ENCODE measurements around the gene DMD. TPM values are rescaled to one million over a fixed set of nuclear protein-coding genes. Genes with fewer than 3 reads are reported as not detected.

The DMD gene
- total and polyA plus RNA-seq, 2 donors from 2014 or later = 4.2 to 17.9 TPM

GRCh38 chrX:31808357-31808756, 1403.0 kb downstream of the DMD start:
- no peak overlapping the region for H3K27ac ChIP-seq (ENCODE audit: low read depth in 2 of 2, low read length in 2 of 2)
- no peak for FAIRE-seq

GRCh38 chrX:31807165-31807564, 1404.2 kb downstream of the DMD start:
- DNase-seq (no peak), FAIRE-seq (no peak)
- no peak overlapping the region for H3K27ac ChIP-seq (ENCODE audit: low read depth in 2 of 2, low read length in 2 of 2)
- H3K9me3 ChIP-seq (ENCODE audit: control insufficient read depth in 2 of 3, insufficient read depth in 1 of 3, low read length in 3 of 3) = no peaks in the 10 kb centered on the region
- no peaks in the 10 kb centered on the region for H3K4me1 ChIP-seq (ENCODE audit: control insufficient read depth in 2 of 3, insufficient read depth in 2 of 3, low read depth in 1 of 3, low read length in 3 of 3)
- intact Hi-C loops (cut with DNase I) = no loop called here
- H3K36me3 ChIP-seq (ENCODE audit: control insufficient read depth in 2 of 3, insufficient read depth in 3 of 3, low read length in 3 of 3) = no peaks in the 10 kb centered on the region
- H3K27me3 ChIP-seq (ENCODE audit: control insufficient read depth, insufficient read depth, low read length) = no peaks in the 10 kb centered on the region
- H3K4me3 ChIP-seq (ENCODE audit: low read length in 3 of 3) = no peak overlapping the region
- no peak for TF ChIP-seq CTCF (IDR thresholded peaks at IDR 0.05; ENCODE audit: borderline replicate concordance, extremely low read depth, insufficient read depth)
- no peak overlapping the region for H3K9ac ChIP-seq (ENCODE audit: low read length in 3 of 3)

More at GRCh38 chrX:31808357-31808756, 1403.0 kb downstream of the DMD start:
- no peaks in the 10 kb centered on the region for H3K4me1 ChIP-seq (ENCODE audit: control insufficient read depth in 2 of 3, insufficient read depth in 2 of 3, low read depth in 1 of 3, low read length in 3 of 3)
- no peaks in the 10 kb centered on the region for H3K27me3 ChIP-seq (ENCODE audit: control insufficient read depth, insufficient read depth, low read length)
- H3K9me3 ChIP-seq (ENCODE audit: control insufficient read depth in 2 of 3, insufficient read depth in 1 of 3, low read length in 3 of 3) = no peaks in the 10 kb centered on the region
- intact Hi-C loops (cut with DNase I) = no loop called here
- no peak for DNase-seq
- no peaks in the 10 kb centered on the region for H3K36me3 ChIP-seq (ENCODE audit: control insufficient read depth in 2 of 3, insufficient read depth in 3 of 3, low read length in 3 of 3)
- TF ChIP-seq CTCF (IDR thresholded peaks at IDR 0.05; ENCODE audit: borderline replicate concordance, extremely low read depth, insufficient read depth) = no peak
- no peak overlapping the region for H3K4me3 ChIP-seq (ENCODE audit: low read length in 3 of 3)
- H3K9ac ChIP-seq (ENCODE audit: low read length in 3 of 3) = no peak overlapping the region

GRCh38 chrX:31805781-31806180, 1405.6 kb downstream of the DMD start:
- H3K9ac ChIP-seq (ENCODE audit: low read length in 3 of 3) = no peak overlapping the region
- no peak for FAIRE-seq
- no peak for TF ChIP-seq CTCF (IDR thresholded peaks at IDR 0.05; ENCODE audit: borderline replicate concordance, extremely low read depth, insufficient read depth)

GRCh38 chrX:31800219-31800618, 1411.1 kb downstream of the DMD start:
- no peak for TF ChIP-seq CTCF (IDR thresholded peaks at IDR 0.05; ENCODE audit: borderline replicate concordance, extremely low read depth, insufficient read depth)
- Histone ChIP-seq H3K36me3 (ENCODE audit: control insufficient read depth in 2 of 3, insufficient read depth in 3 of 3, low read length in 3 of 3) (no peaks in the 10 kb centered on the region), H3K27me3 (ENCODE audit: control insufficient read depth, insufficient read depth, low read length) (no peaks in the 10 kb centered on the region), H3K4me1 (ENCODE audit: control insufficient read depth in 2 of 3, insufficient read depth in 2 of 3, low read depth in 1 of 3, low read length in 3 of 3) (no peaks in the 10 kb centered on the region), H3K9ac (ENCODE audit: low read length in 3 of 3) (no peak overlapping the region), H3K9me3 (ENCODE audit: control insufficient read depth in 2 of 3, insufficient read depth in 1 of 3, low read length in 3 of 3) (no peaks in the 10 kb centered on the region), H3K27ac (ENCODE audit: low read depth in 2 of 2, low read length in 2 of 2) (no peak overlapping the region), H3K4me3 (ENCODE audit: low read length in 3 of 3) (no peak overlapping the region)
- DNase-seq (no peak), FAIRE-seq (no peak)
- intact Hi-C loops (cut with DNase I) = no loop called here

More at GRCh38 chrX:31805781-31806180, 1405.6 kb downstream of the DMD start:
- Histone ChIP-seq H3K4me3 (ENCODE audit: low read length in 3 of 3) (no peak overlapping the region), H3K27me3 (ENCODE audit: control insufficient read depth, insufficient read depth, low read length) (no peaks in the 10 kb centered on the region), H3K27ac (ENCODE audit: low read depth in 2 of 2, low read length in 2 of 2) (no peak overlapping the region), H3K9me3 (ENCODE audit: control insufficient read depth in 2 of 3, insufficient read depth in 1 of 3, low read length in 3 of 3) (no peaks in the 10 kb centered on the region), H3K36me3 (ENCODE audit: control insufficient read depth in 2 of 3, insufficient read depth in 3 of 3, low read length in 3 of 3) (no peaks in the 10 kb centered on the region), H3K4me1 (ENCODE audit: control insufficient read depth in 2 of 3, insufficient read depth in 2 of 3, low read depth in 1 of 3, low read length in 3 of 3) (no peaks in the 10 kb centered on the region)
- intact Hi-C loops (cut with DNase I) = no loop called here
- no peak for DNase-seq

All from kidney (tissue), 14 donors.